ENCODE results near the gene PLEKHA1.

PLEKHA1 gene

DNA sequence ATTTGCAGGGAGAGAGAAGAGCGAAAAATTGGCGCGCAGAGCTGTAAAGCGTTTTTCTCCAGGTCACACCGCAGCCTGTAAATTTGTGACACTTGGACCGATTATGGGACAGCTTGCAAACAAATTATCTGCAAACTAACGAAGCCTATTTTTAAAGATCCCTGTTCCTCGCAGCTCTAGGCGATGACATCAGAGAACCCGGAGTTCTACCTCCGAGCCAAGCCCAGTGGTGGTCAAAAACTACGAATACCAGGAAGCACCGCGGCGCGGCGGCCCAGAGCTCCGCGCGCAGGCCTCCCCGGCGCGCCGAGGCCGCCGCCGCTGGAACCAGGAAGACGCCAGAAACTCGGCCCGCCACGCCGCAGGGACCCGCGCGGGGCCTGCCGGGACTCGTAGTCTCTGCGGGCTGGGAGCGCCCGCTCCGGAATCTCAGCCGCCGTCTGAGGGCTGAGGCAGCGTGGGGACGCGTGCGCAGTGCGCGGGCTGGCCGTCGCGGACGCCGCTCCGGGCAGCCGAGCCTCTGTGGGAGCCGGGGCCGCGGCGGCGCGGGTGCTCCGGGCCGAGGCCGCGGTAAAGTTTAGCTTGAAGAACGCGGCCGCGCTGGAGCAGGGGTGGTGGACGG, at the start of gene PLEKHA1:
TSS of gene PLEKHA1 (plus strand) at position 472 of the 622 bp plus-strand sequence. CDS start 18,493 bp downstream, outside the sequence.
- Histone ChIP-seq H3K4me1 (ENCODE audit: insufficient read depth, insufficient read length) (no peaks in the 10 kb centered on the region), H3K9ac (ENCODE audit: insufficient read length, low read depth) (peak within 1 kb of the TSS; percentile 68)
- no peak for TF ChIP-seq ZNF274 (IDR thresholded peaks at IDR 0.05; ENCODE audit: low read depth, low read length)
- no peak for TF ChIP-seq SUZ12 (IDR thresholded peaks at IDR 0.05; ENCODE audit: extremely low read depth, insufficient read depth, insufficient read length)
- TF ChIP-seq YY1 (IDR thresholded peaks at IDR 0.05; ENCODE audit: insufficient read depth, insufficient read length), result no peak

DNA sequence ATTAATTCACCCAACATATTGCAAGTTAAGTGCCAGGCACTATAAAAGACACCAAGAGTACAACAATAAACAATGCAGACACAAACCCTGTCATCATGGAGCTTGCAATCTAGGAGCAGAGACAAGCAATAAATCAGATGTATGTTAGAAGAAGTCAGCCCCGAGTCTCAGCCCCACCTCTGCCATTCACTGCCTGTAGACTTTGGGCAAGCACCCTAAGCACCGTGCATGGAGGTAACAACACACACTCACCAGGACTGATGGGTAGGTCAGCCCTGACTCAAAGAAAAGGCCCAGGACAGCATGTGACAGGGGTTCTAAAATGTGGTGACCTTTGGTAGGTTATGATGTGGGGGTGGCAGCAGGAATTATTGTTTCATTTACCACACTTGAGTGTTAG, 49.3 kb upstream of the PLEKHA1 start:
- no peak overlapping the region for H3K9ac ChIP-seq (ENCODE audit: insufficient read length, low read depth)
- no peaks in the 10 kb centered on the region for H3K36me3 ChIP-seq (ENCODE audit: insufficient read depth, insufficient read length, low read length)
- no peaks in the 10 kb centered on the region; the same call in 1 of the 2 replicates for H3K9me3 ChIP-seq (ENCODE audit: insufficient read depth, low read length)
- no peak for DNase-seq (ENCODE audit: low read depth, low spot score)
- H3K4me1 ChIP-seq (ENCODE audit: insufficient read depth, insufficient read length), result no peaks in the 10 kb centered on the region
- no peak overlapping the region for H3K4me3 ChIP-seq (ENCODE audit: insufficient read length, low read depth)
- TF ChIP-seq SUZ12 (IDR thresholded peaks at IDR 0.05; ENCODE audit: extremely low read depth, insufficient read depth, insufficient read length) (no peak), ZNF274 (IDR thresholded peaks at IDR 0.05; ENCODE audit: low read depth, low read length) (no peak), YY1 (IDR thresholded peaks at IDR 0.05; ENCODE audit: insufficient read depth, insufficient read length) (no peak)
- no peaks in the 10 kb centered on the region for H3K27me3 ChIP-seq (ENCODE audit: insufficient read depth, insufficient read length)

More for the DNA sequence above, at the start of gene PLEKHA1:
- H3K27me3 ChIP-seq (ENCODE audit: insufficient read depth, insufficient read length), result peaks cover 15% of the 10 kb centered on the region
- peaks cover 4% of the 10 kb centered on the region for H3K36me3 ChIP-seq (ENCODE audit: insufficient read depth, insufficient read length, low read length)
- H3K4me3 ChIP-seq (ENCODE audit: insufficient read length, low read depth), result peak within 1 kb of the TSS; percentile 75
- H3K9me3 ChIP-seq (ENCODE audit: insufficient read depth, low read length), result no peaks in the 10 kb centered on the region
- DNase-seq (ENCODE audit: low read depth, low spot score), result peak; percentile 81

DNA sequence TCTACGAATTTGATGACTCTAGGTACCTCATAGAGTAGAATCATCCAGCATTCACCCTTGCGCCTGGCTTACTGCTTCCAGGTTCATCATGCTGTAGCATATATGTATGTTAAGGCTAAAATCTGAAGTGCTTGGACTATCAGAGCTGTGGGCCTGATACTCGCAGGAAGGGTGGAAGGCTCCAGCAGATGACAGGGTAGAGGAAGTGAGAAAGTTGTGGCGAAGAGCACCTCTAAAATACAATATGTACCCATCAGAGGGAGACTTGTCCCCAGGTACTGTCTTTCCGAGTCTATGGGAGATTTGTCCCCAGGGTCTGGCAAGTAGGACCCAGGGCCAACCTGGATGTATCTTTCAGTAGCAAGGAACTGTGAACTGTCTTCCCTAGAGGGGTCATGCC, 48.1 kb upstream of the PLEKHA1 start:
- Histone ChIP-seq H3K9me3 (ENCODE audit: insufficient read depth, low read length) (no peaks in the 10 kb centered on the region), H3K36me3 (ENCODE audit: insufficient read depth, insufficient read length, low read length) (no peaks in the 10 kb centered on the region), H3K4me1 (ENCODE audit: insufficient read depth, insufficient read length) (no peaks in the 10 kb centered on the region), H3K4me3 (ENCODE audit: insufficient read length, low read depth) (no peak overlapping the region), H3K27me3 (ENCODE audit: insufficient read depth, insufficient read length) (no peaks in the 10 kb centered on the region), H3K9ac (ENCODE audit: insufficient read length, low read depth) (no peak overlapping the region)
- TF ChIP-seq ZNF274 (IDR thresholded peaks at IDR 0.05; ENCODE audit: low read depth, low read length), result no peak
- TF ChIP-seq SUZ12 (IDR thresholded peaks at IDR 0.05; ENCODE audit: extremely low read depth, insufficient read depth, insufficient read length), result no peak
- TF ChIP-seq YY1 (IDR thresholded peaks at IDR 0.05; ENCODE audit: insufficient read depth, insufficient read length), result no peak
- no peak for DNase-seq (ENCODE audit: low read depth, low spot score)

DNA sequence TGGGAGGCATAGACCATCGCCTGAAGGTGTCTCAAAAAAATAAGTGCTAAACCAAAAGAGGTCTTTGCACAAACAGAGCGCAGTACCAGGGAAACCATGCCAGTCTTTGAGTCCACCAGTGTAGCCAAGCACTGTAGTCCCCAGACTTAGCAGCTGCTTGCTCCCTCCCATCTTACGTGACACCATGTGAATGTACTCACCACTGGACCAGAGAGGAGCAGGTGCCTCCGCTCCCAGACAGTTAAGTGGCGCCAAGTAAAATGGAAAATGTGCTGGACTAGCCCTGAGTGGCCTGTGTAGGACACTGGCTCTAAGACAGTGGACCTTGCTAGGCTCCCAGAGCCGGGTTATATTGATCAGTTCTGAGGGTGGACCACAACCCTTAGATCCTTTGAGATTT, 47.7 kb upstream of the PLEKHA1 start:
- Histone ChIP-seq H3K9ac (ENCODE audit: insufficient read length, low read depth) (no peak overlapping the region), H3K4me3 (ENCODE audit: insufficient read length, low read depth) (no peak overlapping the region), H3K4me1 (ENCODE audit: insufficient read depth, insufficient read length) (peaks cover 2% of the 10 kb centered on the region), H3K36me3 (ENCODE audit: insufficient read depth, insufficient read length, low read length) (no peaks in the 10 kb centered on the region), H3K27me3 (ENCODE audit: insufficient read depth, insufficient read length) (no peaks in the 10 kb centered on the region), H3K9me3 (ENCODE audit: insufficient read depth, low read length) (no peaks in the 10 kb centered on the region)
- DNase-seq (ENCODE audit: low read depth, low spot score), result no peak
- TF ChIP-seq ZNF274 (IDR thresholded peaks at IDR 0.05; ENCODE audit: low read depth, low read length) (no peak), YY1 (IDR thresholded peaks at IDR 0.05; ENCODE audit: insufficient read depth, insufficient read length) (no peak)

DNA sequence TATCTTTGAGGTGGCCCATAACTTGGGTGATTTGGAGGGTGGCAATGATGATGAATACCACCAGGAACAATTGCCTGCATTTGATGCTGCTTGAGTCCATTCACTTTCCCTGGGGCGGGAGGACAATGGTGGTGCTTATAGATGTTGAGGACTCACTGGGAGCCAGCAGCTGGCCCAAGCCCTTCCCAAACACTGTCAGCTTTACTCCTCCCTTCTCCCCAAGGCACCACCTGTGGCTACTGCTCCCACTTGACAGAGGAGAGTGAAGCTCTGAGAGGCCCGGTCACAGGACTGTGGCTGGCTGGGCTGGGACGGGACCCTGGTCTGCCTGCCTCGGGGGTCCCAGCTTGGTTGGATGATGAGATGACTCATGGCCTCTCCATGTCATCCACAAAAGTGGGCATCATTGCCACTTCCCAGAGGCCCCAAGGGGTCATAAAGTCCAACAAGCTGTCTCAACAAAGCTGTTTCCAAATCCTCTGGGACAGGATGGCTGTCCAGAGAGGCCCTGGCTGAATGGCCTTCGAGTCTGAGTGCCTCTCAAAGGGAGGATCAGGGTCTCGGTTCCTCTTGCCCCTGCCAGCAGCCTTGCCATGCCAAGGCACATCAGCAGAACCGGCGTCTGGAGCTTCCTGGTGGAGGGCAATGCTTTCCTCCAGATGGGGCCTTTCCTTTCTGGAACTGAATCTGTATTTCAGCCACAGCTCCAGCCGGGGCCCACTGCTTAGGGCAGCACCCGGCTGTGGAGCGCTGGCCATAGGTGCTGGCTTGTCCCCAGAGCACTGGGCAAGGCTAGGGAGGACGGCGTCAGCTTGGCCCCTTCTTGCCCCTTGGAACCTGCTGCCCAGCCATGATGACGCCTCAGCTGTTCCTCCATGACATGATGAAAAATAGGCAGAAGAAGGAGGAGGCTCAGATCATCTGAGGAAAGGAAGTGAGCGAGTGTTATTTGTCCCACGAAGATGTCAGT, 47.0 kb upstream of the PLEKHA1 start:
- TF ChIP-seq ZNF274 (IDR thresholded peaks at IDR 0.05; ENCODE audit: low read depth, low read length) (no peak), SUZ12 (IDR thresholded peaks at IDR 0.05; ENCODE audit: extremely low read depth, insufficient read depth, insufficient read length) (no peak), YY1 (IDR thresholded peaks at IDR 0.05; ENCODE audit: insufficient read depth, insufficient read length) (no peak)
- H3K9me3 ChIP-seq (ENCODE audit: insufficient read depth, low read length), result no peaks in the 10 kb centered on the region
- DNase-seq (ENCODE audit: low read depth, low spot score), result no peak
- no peaks in the 10 kb centered on the region for H3K36me3 ChIP-seq (ENCODE audit: insufficient read depth, insufficient read length, low read length)
- no peak overlapping the region for H3K4me3 ChIP-seq (ENCODE audit: insufficient read length, low read depth)
- no peak overlapping the region for H3K9ac ChIP-seq (ENCODE audit: insufficient read length, low read depth)
- H3K27me3 ChIP-seq (ENCODE audit: insufficient read depth, insufficient read length), result no peaks in the 10 kb centered on the region
- H3K4me1 ChIP-seq (ENCODE audit: insufficient read depth, insufficient read length), result peaks cover 2% of the 10 kb centered on the region

DNA sequence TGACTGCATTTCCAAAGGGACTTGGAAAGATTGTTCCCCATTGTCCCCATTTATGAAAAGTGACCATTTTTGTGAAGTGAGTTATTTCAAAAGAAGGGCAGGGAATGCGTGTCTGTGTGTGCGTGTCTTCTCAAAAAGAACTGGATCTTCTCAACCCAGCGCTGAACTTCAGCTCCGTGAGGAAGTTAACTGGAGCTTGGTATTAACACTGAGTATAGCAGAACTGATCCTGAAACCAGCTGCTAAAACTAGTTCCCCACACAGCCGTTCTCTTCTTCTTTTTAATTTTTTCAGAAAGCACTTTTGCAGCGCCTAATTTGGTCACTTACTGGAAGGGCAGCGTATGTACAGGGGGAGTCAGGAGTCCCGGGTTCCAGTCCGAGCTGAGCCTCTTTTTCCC, 45.8 kb upstream of the PLEKHA1 start:
- H3K4me3 ChIP-seq (ENCODE audit: insufficient read length, low read depth), result no peak overlapping the region
- no peak overlapping the region for H3K9ac ChIP-seq (ENCODE audit: insufficient read length, low read depth)
- DNase-seq (ENCODE audit: low read depth, low spot score), result no peak
- H3K27me3 ChIP-seq (ENCODE audit: insufficient read depth, insufficient read length), result no peaks in the 10 kb centered on the region
- H3K9me3 ChIP-seq (ENCODE audit: insufficient read depth, low read length), result no peaks in the 10 kb centered on the region
- peaks cover 2% of the 10 kb centered on the region for H3K4me1 ChIP-seq (ENCODE audit: insufficient read depth, insufficient read length)
- TF ChIP-seq SUZ12 (IDR thresholded peaks at IDR 0.05; ENCODE audit: extremely low read depth, insufficient read depth, insufficient read length) (no peak), ZNF274 (IDR thresholded peaks at IDR 0.05; ENCODE audit: low read depth, low read length) (no peak), YY1 (IDR thresholded peaks at IDR 0.05; ENCODE audit: insufficient read depth, insufficient read length) (no peak)
- no peaks in the 10 kb centered on the region for H3K36me3 ChIP-seq (ENCODE audit: insufficient read depth, insufficient read length, low read length)

DNA sequence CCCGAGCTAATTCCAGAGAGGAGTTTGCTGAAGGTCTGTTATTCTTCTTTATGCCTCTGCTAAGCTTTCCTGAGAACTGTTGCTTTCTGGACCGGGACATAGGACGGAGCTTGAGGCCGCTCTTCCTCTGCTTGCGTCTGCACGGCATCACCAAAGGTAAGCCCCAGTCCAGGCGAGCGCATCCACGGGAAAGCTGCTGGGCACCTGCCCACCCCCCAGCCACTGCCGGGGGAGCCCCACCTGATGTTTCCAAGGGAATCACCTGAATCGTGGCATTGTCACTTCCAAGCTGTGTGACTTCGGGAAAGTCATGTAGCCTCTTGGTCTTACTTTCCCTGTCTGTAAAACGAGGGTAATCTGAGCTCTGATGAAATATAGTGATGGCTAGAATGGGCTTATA, 45.1 kb upstream of the PLEKHA1 start:
- H3K36me3 ChIP-seq (ENCODE audit: insufficient read depth, insufficient read length, low read length), result no peaks in the 10 kb centered on the region
- no peak overlapping the region for H3K9ac ChIP-seq (ENCODE audit: insufficient read length, low read depth)
- H3K9me3 ChIP-seq (ENCODE audit: insufficient read depth, low read length), result no peaks in the 10 kb centered on the region
- no peak overlapping the region for H3K4me3 ChIP-seq (ENCODE audit: insufficient read length, low read depth)
- no peak for DNase-seq (ENCODE audit: low read depth, low spot score)
- no peak for TF ChIP-seq SUZ12 (IDR thresholded peaks at IDR 0.05; ENCODE audit: extremely low read depth, insufficient read depth, insufficient read length)
- TF ChIP-seq YY1 (IDR thresholded peaks at IDR 0.05; ENCODE audit: insufficient read depth, insufficient read length), result no peak
- TF ChIP-seq ZNF274 (IDR thresholded peaks at IDR 0.05; ENCODE audit: low read depth, low read length), result no peak
- H3K4me1 ChIP-seq (ENCODE audit: insufficient read depth, insufficient read length), result peaks cover 2% of the 10 kb centered on the region
- H3K27me3 ChIP-seq (ENCODE audit: insufficient read depth, insufficient read length), result no peaks in the 10 kb centered on the region

All from NT2/D1 (cell line).